Measurements from ENCODE around the gene CFAP53.

The CFAP53 gene

DNA sequence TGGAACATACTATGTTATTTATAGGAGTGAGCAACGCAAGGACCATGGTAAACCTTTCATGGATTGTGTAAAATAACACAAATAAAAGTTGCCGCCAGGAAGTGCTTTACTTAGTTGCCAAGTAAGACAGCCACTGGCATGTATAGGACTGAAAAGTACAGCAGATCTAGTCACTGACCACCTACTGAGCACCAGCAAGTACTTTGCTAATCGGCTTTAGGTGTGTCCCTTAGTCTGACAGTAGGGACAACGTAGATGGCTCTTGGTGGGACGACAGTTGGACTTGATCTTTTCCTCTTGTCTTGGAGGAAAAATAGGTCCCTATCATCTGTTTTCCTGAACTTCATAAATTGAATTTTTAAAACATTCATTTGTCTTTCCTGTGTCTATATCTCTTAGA is 34.8 kb upstream of the CFAP53 start:
- H3K27me3 ChIP-seq (replicated peaks; ENCODE audit: control insufficient read depth, insufficient read depth, low read length), result no peaks in the 10 kb centered on the region; the same call in 1 of the 2 replicates
- no peak for DNase-seq (ENCODE audit: extremely low read depth, insufficient read length)
- TF ChIP-seq, protein P1, sequence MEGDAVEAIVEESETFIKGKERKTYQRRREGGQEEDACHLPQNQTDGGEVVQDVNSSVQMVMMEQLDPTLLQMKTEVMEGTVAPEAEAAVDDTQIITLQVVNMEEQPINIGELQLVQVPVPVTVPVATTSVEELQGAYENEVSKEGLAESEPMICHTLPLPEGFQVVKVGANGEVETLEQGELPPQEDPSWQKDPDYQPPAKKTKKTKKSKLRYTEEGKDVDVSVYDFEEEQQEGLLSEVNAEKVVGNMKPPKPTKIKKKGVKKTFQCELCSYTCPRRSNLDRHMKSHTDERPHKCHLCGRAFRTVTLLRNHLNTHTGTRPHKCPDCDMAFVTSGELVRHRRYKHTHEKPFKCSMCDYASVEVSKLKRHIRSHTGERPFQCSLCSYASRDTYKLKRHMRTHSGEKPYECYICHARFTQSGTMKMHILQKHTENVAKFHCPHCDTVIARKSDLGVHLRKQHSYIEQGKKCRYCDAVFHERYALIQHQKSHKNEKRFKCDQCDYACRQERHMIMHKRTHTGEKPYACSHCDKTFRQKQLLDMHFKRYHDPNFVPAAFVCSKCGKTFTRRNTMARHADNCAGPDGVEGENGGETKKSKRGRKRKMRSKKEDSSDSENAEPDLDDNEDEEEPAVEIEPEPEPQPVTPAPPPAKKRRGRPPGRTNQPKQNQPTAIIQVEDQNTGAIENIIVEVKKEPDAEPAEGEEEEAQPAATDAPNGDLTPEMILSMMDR (IDR thresholded peaks at IDR 0.05; ENCODE audit: insufficient read depth, low read length, poor library complexity, severe bottlenecking), result no peak
- H3K4me3 ChIP-seq (replicated peaks; ENCODE audit: low read depth, low read length), result no peak overlapping the region
- H3K36me3 ChIP-seq (ENCODE audit: control insufficient read depth, insufficient read depth, low read length), result no peaks in the 10 kb centered on the region

DNA sequence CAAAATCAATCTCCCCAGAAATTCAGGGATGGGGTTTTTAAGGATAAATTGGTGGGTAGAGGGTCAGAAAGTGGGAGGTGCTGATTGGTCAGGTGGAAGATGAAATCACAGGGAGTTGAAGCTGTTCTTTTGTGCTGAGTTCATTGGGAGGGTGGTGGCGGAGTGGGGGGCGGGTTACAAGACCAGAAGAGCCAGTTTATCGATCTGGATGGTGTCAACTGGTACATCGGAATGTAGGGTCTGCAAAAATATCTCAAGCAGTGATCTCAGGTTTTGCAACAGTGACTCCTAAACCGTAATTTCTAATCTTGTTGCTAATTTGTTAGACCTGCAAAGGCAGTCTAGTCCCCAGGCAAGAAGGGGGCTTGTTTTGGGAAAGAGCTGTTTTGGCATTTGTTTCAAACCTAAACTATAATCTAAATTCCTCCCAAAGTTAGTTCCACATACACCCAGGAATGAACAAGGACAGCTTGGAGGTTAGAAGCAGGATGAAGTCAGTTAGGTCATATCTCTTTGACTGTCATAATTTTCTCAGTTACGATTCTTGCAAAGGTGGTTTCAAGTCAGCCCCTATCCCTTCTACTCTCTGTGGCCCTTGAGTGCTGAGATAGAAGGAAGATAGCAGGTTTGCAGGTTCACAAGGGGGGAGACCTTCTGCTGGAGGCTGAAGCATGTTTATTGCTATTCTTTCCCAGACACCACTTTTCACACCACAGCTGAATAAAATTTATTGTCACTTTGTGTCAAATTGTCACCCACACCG is 33.5 kb upstream of the CFAP53 start:
- TF ChIP-seq, protein P1 (IDR thresholded peaks at IDR 0.05; ENCODE audit: insufficient read depth, low read length, poor library complexity, severe bottlenecking), result no peak

DNA sequence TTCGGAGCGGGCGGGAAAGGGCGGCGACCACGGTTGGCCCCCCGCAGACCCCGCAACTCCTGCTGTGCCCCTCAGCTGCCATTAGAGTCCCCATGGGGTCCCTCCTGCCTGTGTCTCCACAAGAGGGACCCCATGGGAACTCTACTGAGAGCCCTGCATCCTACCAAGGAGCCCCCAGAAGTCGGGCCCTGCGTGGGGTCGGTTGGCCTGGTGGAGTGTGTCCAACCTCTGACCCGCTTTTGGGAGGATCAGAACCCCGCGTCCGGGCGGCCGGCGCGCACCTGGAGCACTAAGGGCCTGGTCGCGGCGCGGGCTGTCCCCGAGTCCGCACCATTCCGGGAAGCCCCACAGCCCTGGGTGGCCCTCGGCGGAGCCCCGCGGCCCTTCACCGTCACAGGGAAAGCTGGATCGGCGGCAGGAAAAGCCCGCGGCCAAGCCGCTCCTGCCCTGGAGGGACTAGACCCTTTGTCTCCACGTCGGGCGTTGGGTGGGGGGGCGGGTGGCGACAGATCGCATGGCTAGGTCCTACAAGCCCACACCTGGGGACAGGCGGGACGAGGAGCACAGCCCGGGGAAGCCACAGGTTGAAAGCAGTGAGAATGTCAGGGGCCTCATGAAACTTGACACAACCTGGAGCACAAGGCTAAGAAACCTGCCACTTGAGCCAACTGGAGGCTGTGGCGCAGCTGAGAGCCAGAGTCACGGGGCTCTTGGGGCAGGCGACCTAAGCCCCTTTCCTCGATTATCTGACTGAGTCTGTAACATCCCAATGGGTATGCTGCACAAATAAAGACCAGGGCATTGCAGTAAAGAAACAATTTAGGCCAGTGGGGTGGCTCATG is 32.4 kb upstream of the CFAP53 start:
- TF ChIP-seq, protein P1 (IDR thresholded peaks at IDR 0.05; ENCODE audit: insufficient read depth, low read length, poor library complexity, severe bottlenecking), result no peak
- Histone ChIP-seq H3K4me3 (replicated peaks; ENCODE audit: low read depth, low read length) (no peak overlapping the region), H3K36me3 (ENCODE audit: control insufficient read depth, insufficient read depth, low read length) (no peaks in the 10 kb centered on the region), H3K27me3 (replicated peaks; ENCODE audit: control insufficient read depth, insufficient read depth, low read length) (no peaks in the 10 kb centered on the region; the same call in 1 of the 2 replicates)
- DNase-seq (ENCODE audit: extremely low read depth, insufficient read length), result no peak

More for the DNA sequence above, 33.5 kb upstream of the CFAP53 start:
- no peaks in the 10 kb centered on the region; the same call in 1 of the 2 replicates for H3K27me3 ChIP-seq (replicated peaks; ENCODE audit: control insufficient read depth, insufficient read depth, low read length)
- no peak for DNase-seq (ENCODE audit: extremely low read depth, insufficient read length)
- H3K4me3 ChIP-seq (replicated peaks; ENCODE audit: low read depth, low read length), result no peak overlapping the region
- no peaks in the 10 kb centered on the region for H3K36me3 ChIP-seq (ENCODE audit: control insufficient read depth, insufficient read depth, low read length)

DNA sequence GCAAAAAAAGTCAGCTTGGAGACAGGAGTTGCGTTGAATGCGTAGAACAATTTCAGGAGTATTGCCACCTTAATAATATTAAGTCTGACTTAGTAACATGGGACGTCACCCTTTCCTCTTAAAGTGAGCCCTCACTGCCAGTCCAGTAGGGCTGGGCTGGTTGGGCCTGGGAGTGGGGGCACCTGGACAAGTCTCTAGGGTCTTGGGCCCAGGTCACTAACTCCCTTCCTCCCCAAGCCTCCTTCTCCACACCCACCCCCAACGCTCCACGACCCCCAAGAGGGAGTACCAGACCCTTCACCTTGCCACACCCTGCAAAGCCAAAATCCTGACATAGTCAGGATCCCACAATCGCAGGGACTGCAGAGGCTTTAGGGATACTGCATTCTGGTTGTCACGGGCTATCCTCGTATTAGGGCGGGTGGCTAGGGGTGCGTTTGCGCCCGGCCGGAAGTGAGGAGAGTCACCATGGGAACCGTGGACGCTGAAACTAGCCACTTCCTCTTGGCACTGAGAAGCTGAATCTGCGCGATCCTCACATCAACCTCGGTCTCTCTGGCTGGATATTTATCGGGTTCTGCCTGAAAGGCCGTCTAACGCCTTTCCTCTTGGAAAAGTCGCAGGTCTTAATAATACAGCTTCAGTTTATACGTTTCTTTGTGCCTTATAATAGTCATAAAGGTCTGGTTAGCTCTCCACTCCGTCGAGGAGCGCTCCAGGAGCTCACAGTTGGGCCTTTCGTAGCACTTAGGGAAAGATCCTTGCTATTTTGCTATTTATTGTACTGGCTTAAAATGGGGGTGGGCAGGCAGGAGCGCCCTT is 31.5 kb upstream of the CFAP53 start:
- Histone ChIP-seq H3K4me3 (replicated peaks; ENCODE audit: low read depth, low read length) (peak overlapping the region; percentile 15; the same call in 1 of the 2 replicates), H3K27me3 (replicated peaks; ENCODE audit: control insufficient read depth, insufficient read depth, low read length) (no peaks in the 10 kb centered on the region; the same call in 1 of the 2 replicates), H3K36me3 (ENCODE audit: control insufficient read depth, insufficient read depth, low read length) (no peaks in the 10 kb centered on the region)
- peak; percentile 81 for DNase-seq (ENCODE audit: extremely low read depth, insufficient read length)
- TF ChIP-seq, protein P1 (IDR thresholded peaks at IDR 0.05; ENCODE audit: insufficient read depth, low read length, poor library complexity, severe bottlenecking), result no peak

DNA sequence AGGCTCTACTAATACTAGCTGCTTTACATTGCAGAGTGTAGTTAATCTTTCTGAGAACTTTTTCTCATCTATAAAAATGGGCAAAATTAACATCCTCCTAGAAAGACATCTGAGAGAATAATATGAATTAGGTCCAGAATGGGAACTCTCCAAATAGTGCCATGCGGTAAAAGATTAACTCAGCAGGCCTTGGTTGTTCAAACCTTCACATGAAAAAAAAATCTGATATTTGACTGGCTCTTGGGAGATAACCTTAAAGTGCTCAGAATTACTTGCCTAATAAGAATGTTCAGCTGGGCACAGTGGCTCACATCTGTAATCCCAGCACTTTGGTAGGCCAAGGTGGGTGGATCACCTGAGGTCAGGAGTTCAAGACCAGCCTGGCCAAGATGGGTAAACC is 26.7 kb upstream of the CFAP53 start:
- Histone ChIP-seq H3K27me3 (replicated peaks; ENCODE audit: control insufficient read depth, insufficient read depth, low read length) (no peaks in the 10 kb centered on the region), H3K36me3 (ENCODE audit: control insufficient read depth, insufficient read depth, low read length) (no peaks in the 10 kb centered on the region), H3K4me3 (replicated peaks; ENCODE audit: low read depth, low read length) (no peak overlapping the region)
- TF ChIP-seq, protein P1 (IDR thresholded peaks at IDR 0.05; ENCODE audit: insufficient read depth, low read length, poor library complexity, severe bottlenecking), result no peak
- no peak for DNase-seq (ENCODE audit: extremely low read depth, insufficient read length)
